IMR-90 (cell line): ENCODE measurements around the gene NEURL2. TPM values are rescaled to one million over a fixed set of nuclear protein-coding genes. Genes with fewer than 3 reads are reported as not detected.

ENCODE experiments used
- ATAC-seq: fragments of 200-7000 bp; cut with Tn5 transposase; 2 replicates; pipeline ENCODE4 v1.9.1; 2020; ENCODE audit warnings: low read depth, mild to moderate bottlenecking, moderate library complexity
- BruUV-seq: library from RNA; stranded (reverse); fragments of 400-500 nt; replicated peaks from 2 replicates; lab custom pipeline; 2021; lab: Mats Ljungman, UMichigan
- CTCF ChIA-PET: fragments of 300-600 bp; formaldehyde crosslinking; extraction: SDS; loops from one replicate; lab custom pipeline; 2021; ENCODE audit warnings: antibody characterized with exemption; lab: Yijun Ruan, JAX
- POLR2A ChIA-PET: fragments of 300-600 bp; sonication (Branson Sonifier 250); formaldehyde crosslinking; loops from one replicate; lab custom pipeline; 2022; ENCODE audit warnings: antibody characterized with exemption; ENCODE audit not compliant: unreplicated experiment; lab: Charles Lee
- DNase-seq: peaks from one replicate; pipeline ENCODE4 v3.0.0; 2013
- H2AFZ ChIP-seq: replicated peaks from 2 replicates; pipeline ENCODE3; 2013; ENCODE audit warnings: low read length, mild to moderate bottlenecking; ENCODE audit not compliant: poor library complexity
- H2AK5ac ChIP-seq: 2 replicates; pipeline ENCODE4 v1.6.1; 2013; ENCODE audit warnings: low read depth, low read length, inconsistent platforms
- H2AK9ac ChIP-seq: replicated peaks from 2 replicates; pipeline ENCODE3; 2013; ENCODE audit warnings: mild to moderate bottlenecking, low read depth, low read length, moderate library complexity; ENCODE audit not compliant: poor library complexity
- H2BK120ac ChIP-seq: 2 replicates; pipeline ENCODE4 v1.6.1; 2013; ENCODE audit warnings: low read depth, low read length, inconsistent platforms
- H2BK15ac ChIP-seq: 3 replicates; pipeline ENCODE4 v1.6.1; 2013; ENCODE audit warnings: low read depth, low read length, inconsistent platforms
- H2BK20ac ChIP-seq: 2 replicates; pipeline ENCODE4 v1.6.1; 2013; ENCODE audit warnings: low read depth, mild to moderate bottlenecking, inconsistent platforms, low read length, moderate library complexity
- H2BK5ac ChIP-seq: 2 replicates; pipeline ENCODE4 v1.6.1; 2013; ENCODE audit warnings: mild to moderate bottlenecking, low read depth, low read length, inconsistent platforms; ENCODE audit not compliant: poor library complexity, severe bottlenecking
- H3K14ac ChIP-seq: replicated peaks from 2 replicates; pipeline ENCODE4 v1.6.1; 2013; ENCODE audit warnings: low read depth, low read length, inconsistent platforms
- H3K18ac ChIP-seq: 2 replicates; pipeline ENCODE4 v1.6.1; 2013; ENCODE audit warnings: low read depth, low read length, control low read depth
- H3K23ac ChIP-seq: 2 replicates; pipeline ENCODE4 v1.6.1; 2013; ENCODE audit warnings: low read depth, low read length, inconsistent platforms
- H3K27ac ChIP-seq: 2 replicates; pipeline ENCODE4 v1.5.1; 2013; ENCODE audit warnings: mild to moderate bottlenecking, control low read depth, low read length; ENCODE audit not compliant: insufficient read depth
- H3K27me3 ChIP-seq: 2 replicates; pipeline ENCODE4 v1.6.1; 2013; ENCODE audit warnings: low read length; ENCODE audit not compliant: control insufficient read depth, insufficient read depth
- H3K36me3 ChIP-seq: 2 replicates; pipeline ENCODE4 v1.6.1; 2013; ENCODE audit warnings: low read length, mixed read lengths; ENCODE audit not compliant: control insufficient read depth, insufficient read depth
- H3K4ac ChIP-seq: 2 replicates; pipeline ENCODE4 v1.6.1; 2013; ENCODE audit warnings: low read depth, low read length, inconsistent platforms
- H3K4me1 ChIP-seq: 2 replicates; pipeline ENCODE4 v1.6.1; 2013; ENCODE audit warnings: low read length, mixed read lengths; ENCODE audit not compliant: control insufficient read depth, insufficient read depth
- H3K4me2 ChIP-seq: 2 replicates; pipeline ENCODE4 v1.6.1; 2013; ENCODE audit warnings: low read depth, mild to moderate bottlenecking, control low read depth, low read length, moderate library complexity
- H3K4me3 ChIP-seq: 2 replicates; pipeline ENCODE4 v1.5.1; 2013; ENCODE audit warnings: low read depth, mild to moderate bottlenecking, control low read depth, low read length, moderate library complexity; ENCODE audit not compliant: insufficient read depth
- H3K56ac ChIP-seq: 2 replicates; pipeline ENCODE4 v1.6.1; 2013; ENCODE audit warnings: low read length, inconsistent platforms; ENCODE audit not compliant: insufficient read depth; ENCODE audit errors: extremely low read depth
- H3K79me1 ChIP-seq, 2 experiments: 2 replicates each; pipeline ENCODE4 v1.6.1; 2013; ENCODE audit warnings: low read length in 2 of 2, inconsistent platforms in 1 of 2, low read depth in 1 of 2
- H3K9ac ChIP-seq: 2 replicates; pipeline ENCODE4 v1.6.1; 2013; ENCODE audit warnings: low read depth, low read length, control low read depth
- H3K9me1 ChIP-seq: 2 replicates; pipeline ENCODE4 v1.6.1; 2013; ENCODE audit warnings: low read length, inconsistent platforms; ENCODE audit not compliant: insufficient read depth
- H3K9me3 ChIP-seq: 2 replicates; pipeline ENCODE4 v1.6.1; 2013; ENCODE audit warnings: low read length; ENCODE audit not compliant: control insufficient read depth, insufficient read depth
- H4K20me1 ChIP-seq: 2 replicates; pipeline ENCODE4 v1.6.1; 2013; ENCODE audit warnings: low read length, inconsistent platforms; ENCODE audit not compliant: insufficient read depth
- H4K5ac ChIP-seq: 2 replicates; pipeline ENCODE4 v1.6.1; 2013; ENCODE audit warnings: mild to moderate bottlenecking, low read depth, low read length, control low read depth
- H4K8ac ChIP-seq, 2 experiments: 2 replicates each; pipeline ENCODE4 v1.6.1; 2013; ENCODE audit warnings: low read depth in 2 of 2, low read length in 2 of 2, control low read depth in 1 of 2, inconsistent platforms in 1 of 2
- H4K91ac ChIP-seq: 2 replicates; pipeline ENCODE4 v1.6.1; 2013; ENCODE audit warnings: low read depth, low read length, inconsistent platforms; ENCODE audit not compliant: insufficient read depth
- BHLHE40 ChIP-seq: fragments of 150-350 bp; IDR thresholded peaks from 2 replicates; pipeline ENCODE4 v1.6.1; 2016; ENCODE audit warnings: mild to moderate bottlenecking, low read depth, low read length
- CHD1 ChIP-seq: IDR thresholded peaks from 2 replicates; pipeline ENCODE4 v1.6.1; 2012; ENCODE audit warnings: low read depth, low read length, improper control_type of control experiment
- FOS ChIP-seq: fragments of 150-350 bp; IDR thresholded peaks from 2 replicates; pipeline ENCODE4 v1.6.1; 2016; ENCODE audit warnings: low read depth, low read length
- MAFK ChIP-seq: IDR thresholded peaks from 2 replicates; pipeline ENCODE4 v1.6.1; 2012; ENCODE audit warnings: low read depth, low read length, improper control_type of control experiment
- MAZ ChIP-seq: IDR thresholded peaks from 2 replicates; pipeline ENCODE4 v1.6.1; 2012; ENCODE audit warnings: low read depth, mild to moderate bottlenecking, low read length, improper control_type of control experiment, moderate library complexity, borderline replicate concordance
- MXI1 ChIP-seq: IDR thresholded peaks from 2 replicates; pipeline ENCODE4 v1.6.1; 2012; ENCODE audit warnings: low read depth, mild to moderate bottlenecking, low read length, moderate library complexity, borderline replicate concordance
- NFE2L2 ChIP-seq: fragments of 150-350 bp; IDR thresholded peaks from 2 replicates; pipeline ENCODE4 v1.6.1; 2016; ENCODE audit warnings: low read depth, mild to moderate bottlenecking, low read length
- POLR2A ChIP-seq: IDR thresholded peaks from 2 replicates; pipeline ENCODE4 v1.6.1; 2012; ENCODE audit warnings: mild to moderate bottlenecking, low read depth, low read length
- RAD21 ChIP-seq: IDR thresholded peaks from 2 replicates; pipeline ENCODE4 v1.6.1; 2012; ENCODE audit warnings: low read length, improper control_type of control experiment
- RCOR1 ChIP-seq: IDR thresholded peaks from 2 replicates; pipeline ENCODE4 v1.6.1; 2012; ENCODE audit warnings: mild to moderate bottlenecking, low read length, improper control_type of control experiment; ENCODE audit not compliant: insufficient replicate concordance
- SMC3 ChIP-seq: fragments of 150-350 bp; IDR thresholded peaks from 2 replicates; pipeline ENCODE4 v1.6.1; 2016; ENCODE audit warnings: low read depth, mild to moderate bottlenecking, antibody characterized with exemption, low read length, moderate library complexity
- WGBS, 2 experiments: methylation state at CpG; one replicate each; pipeline versions ENCODE4 v1.1.5 to v1.1.7; 2013; ENCODE audit warnings: missing lambda C conversion rate in 2 of 2; ENCODE audit not compliant: insufficient read length in 1 of 2; ENCODE audit errors: extremely low coverage in 2 of 2; 5-methylcytosine and 5-hydroxymethylcytosine counted together
- dilution Hi-C: fragments of 300-500 bp; cut with HindIII; formaldehyde crosslinking; loops from one replicate; pipeline ENCODE4 v1.14.3; 2018; ENCODE audit warnings: low sequenced_read_pairs; ENCODE audit not compliant: unreplicated experiment
- in situ Hi-C: fragments of 300-500 bp; cut with MboI; formaldehyde crosslinking; loops from 3 replicates; pipeline ENCODE4 v1.14.3; 2019; ENCODE audit warnings: low sequenced_read_pairs, inconsistent platforms, mixed read lengths
- intact Hi-C: fragments of 100-400 bp; cut with micrococcal nuclease; formaldehyde crosslinking; loops from 2 replicates; pipeline ENCODE4 v1.10.0; 2022
- polyA plus RNA-seq, 3 experiments: library from polyadenylated mRNA; depleted of rRNA; stranded (reverse); fragments of >200 nt; gene quantifications; 2 replicates each; pipeline ENCODE4 v1.2.3, GENCODE V29; 2012; ENCODE audit warnings: low replicate concordance in 1 of 3
- total RNA-seq: library from RNA; depleted of rRNA; stranded (reverse); fragments of >200 nt; gene quantifications from 2 replicates; pipeline ENCODE4 v1.2.3, GENCODE V29; 2012
- TF ChIP-seq, protein P1 (sequence below): fragments of 150-350 bp; IDR thresholded peaks from 2 replicates; pipeline ENCODE4 v1.6.1; 2016; ENCODE audit warnings: low read depth, mild to moderate bottlenecking, low read length, moderate library complexity, borderline replicate concordance
- TF ChIP-seq, protein P2 (sequence below): conservative IDR thresholded peaks from 2 replicates; pipeline ENCODE4 v1.5.1; 2012; ENCODE audit warnings: mild to moderate bottlenecking, low read depth, low read length, improper control_type of control experiment

Gene NEURL2
- total and polyA plus RNA-seq, 2 of the 4 experiments (the other 2 are of a cell fraction) = 1.1 to 2.5 TPM

DNA sequence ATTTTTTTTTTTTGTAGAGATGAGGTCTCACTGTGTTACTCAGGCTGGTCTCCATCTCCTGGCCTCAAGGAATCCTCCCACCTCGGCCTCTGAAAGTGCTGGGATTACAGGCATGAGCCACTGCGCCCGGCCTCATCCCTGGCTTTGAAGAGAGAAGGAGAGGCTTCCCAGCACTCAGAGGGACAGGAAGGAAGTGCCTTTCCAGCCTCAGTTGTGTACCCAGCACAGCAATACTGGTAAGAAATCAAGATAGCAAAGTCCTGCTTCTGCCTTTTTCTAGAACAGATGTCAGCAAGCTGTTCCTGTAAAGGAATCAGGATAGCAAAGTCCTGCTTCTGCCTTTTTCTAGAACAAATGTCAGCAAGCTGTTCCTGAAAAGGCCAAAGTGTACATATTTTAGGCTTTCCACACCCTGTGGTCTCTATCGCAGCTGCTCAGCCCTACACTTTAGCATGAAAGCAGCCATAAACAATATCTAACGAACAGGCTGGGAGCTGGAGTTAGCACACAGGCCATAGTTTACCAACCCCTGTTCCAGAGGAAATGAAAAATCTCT is 27.3 kb upstream of the NEURL2 start:
- Histone ChIP-seq H4K20me1 (no peaks in the 10 kb centered on the region), H4K91ac (peak overlapping the region; percentile 2; the same call in 1 of the 2 replicates), H4K8ac (peak overlapping the region; percentile 37 to 62; a peak in 3 of 4 replicates), H2AFZ (peak overlapping the region; percentile 57), H3K9me1 (no peaks in the 10 kb centered on the region; the same call in 1 of the 2 replicates), H3K79me1 (no peaks in the 10 kb centered on the region), H3K9me3 (no peaks in the 10 kb centered on the region), H3K27ac (peak overlapping the region; percentile 89; the same call in 1 of the 2 replicates), H3K14ac (no peak overlapping the region), H3K56ac (no peak overlapping the region), H2BK20ac (peak overlapping the region; percentile 18; the same call in 1 of the 2 replicates), H4K5ac (peak overlapping the region; percentile 33), H3K9ac (no peak overlapping the region), H2AK5ac (no peak overlapping the region; the same call in 1 of the 2 replicates), H3K4ac (peak overlapping the region; percentile 59), H3K36me3 (no peaks in the 10 kb centered on the region), H3K4me2 (no peak overlapping the region), H3K4me3 (no peak overlapping the region), H3K4me1 (peaks cover 27% of the 10 kb centered on the region), H3K18ac (peak overlapping the region; percentile 30), H2BK15ac (no peak overlapping the region; the same call in 1 of the 3 replicates), H3K23ac (no peak overlapping the region), H2BK120ac (peak overlapping the region; percentile 25; the same call in 1 of the 2 replicates), H2BK5ac (peak overlapping the region; percentile 61), H3K27me3 (no peaks in the 10 kb centered on the region), H2AK9ac (no peak overlapping the region)
- in situ Hi-C loops = loop anchor here (25.0 kb wide), 1 partner anchor 581 kb away; the partner anchor contains the start of gene SDC4
- intact Hi-C loops = no loop called here
- DNase-seq = peak; percentile 77
- ATAC-seq = peak; percentile 22
- no TSS peak for BruUV-seq
- CTCF ChIA-PET = no interaction called here
- dilution Hi-C loops = no loop called here
- POLR2A ChIA-PET = no interaction called here
- WGBS, 2 experiments = 80% methylated on average over 3 of the region's 5 CpGs; no CpG with 5 or more reads in 1 of the 2 experiments
- TF ChIP-seq RAD21 = no peak
- no peak for TF ChIP-seq FOS
- TF ChIP-seq, protein P1, sequence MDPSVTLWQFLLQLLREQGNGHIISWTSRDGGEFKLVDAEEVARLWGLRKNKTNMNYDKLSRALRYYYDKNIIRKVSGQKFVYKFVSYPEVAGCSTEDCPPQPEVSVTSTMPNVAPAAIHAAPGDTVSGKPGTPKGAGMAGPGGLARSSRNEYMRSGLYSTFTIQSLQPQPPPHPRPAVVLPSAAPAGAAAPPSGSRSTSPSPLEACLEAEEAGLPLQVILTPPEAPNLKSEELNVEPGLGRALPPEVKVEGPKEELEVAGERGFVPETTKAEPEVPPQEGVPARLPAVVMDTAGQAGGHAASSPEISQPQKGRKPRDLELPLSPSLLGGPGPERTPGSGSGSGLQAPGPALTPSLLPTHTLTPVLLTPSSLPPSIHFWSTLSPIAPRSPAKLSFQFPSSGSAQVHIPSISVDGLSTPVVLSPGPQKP = no peak
- no peak for TF ChIP-seq BHLHE40
- TF ChIP-seq MAZ = no peak
- TF ChIP-seq RCOR1 = no peak
- no peak for TF ChIP-seq CHD1
- TF ChIP-seq MAFK = no peak
- no peak for TF ChIP-seq SMC3
- no peak for TF ChIP-seq POLR2A
- TF ChIP-seq, protein P2, sequence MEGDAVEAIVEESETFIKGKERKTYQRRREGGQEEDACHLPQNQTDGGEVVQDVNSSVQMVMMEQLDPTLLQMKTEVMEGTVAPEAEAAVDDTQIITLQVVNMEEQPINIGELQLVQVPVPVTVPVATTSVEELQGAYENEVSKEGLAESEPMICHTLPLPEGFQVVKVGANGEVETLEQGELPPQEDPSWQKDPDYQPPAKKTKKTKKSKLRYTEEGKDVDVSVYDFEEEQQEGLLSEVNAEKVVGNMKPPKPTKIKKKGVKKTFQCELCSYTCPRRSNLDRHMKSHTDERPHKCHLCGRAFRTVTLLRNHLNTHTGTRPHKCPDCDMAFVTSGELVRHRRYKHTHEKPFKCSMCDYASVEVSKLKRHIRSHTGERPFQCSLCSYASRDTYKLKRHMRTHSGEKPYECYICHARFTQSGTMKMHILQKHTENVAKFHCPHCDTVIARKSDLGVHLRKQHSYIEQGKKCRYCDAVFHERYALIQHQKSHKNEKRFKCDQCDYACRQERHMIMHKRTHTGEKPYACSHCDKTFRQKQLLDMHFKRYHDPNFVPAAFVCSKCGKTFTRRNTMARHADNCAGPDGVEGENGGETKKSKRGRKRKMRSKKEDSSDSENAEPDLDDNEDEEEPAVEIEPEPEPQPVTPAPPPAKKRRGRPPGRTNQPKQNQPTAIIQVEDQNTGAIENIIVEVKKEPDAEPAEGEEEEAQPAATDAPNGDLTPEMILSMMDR = no peak
- no peak for TF ChIP-seq MXI1
- TF ChIP-seq NFE2L2 = no peak
